ENCODE data around the gene ZSWIM5.

- no peak for TF ChIP-seq POLR2A (IDR thresholded peaks at IDR 0.05)
- no peak for TF ChIP-seq CTCF (IDR thresholded peaks at IDR 0.05)
These were observed 116.7 kb downstream of the ZSWIM5 start for GRCh38 chr1:45089711-45090110.

All from transverse colon (tissue), 3 donors.